ENCODE measurements around the gene STRAP. TPM values are rescaled to one million over a fixed set of nuclear protein-coding genes. Genes with fewer than 3 reads are reported as not detected.

The STRAP gene
- total and polyA plus RNA-seq, 4 donors: 33.5 to 63.8 (median 48.1) TPM

DNA sequence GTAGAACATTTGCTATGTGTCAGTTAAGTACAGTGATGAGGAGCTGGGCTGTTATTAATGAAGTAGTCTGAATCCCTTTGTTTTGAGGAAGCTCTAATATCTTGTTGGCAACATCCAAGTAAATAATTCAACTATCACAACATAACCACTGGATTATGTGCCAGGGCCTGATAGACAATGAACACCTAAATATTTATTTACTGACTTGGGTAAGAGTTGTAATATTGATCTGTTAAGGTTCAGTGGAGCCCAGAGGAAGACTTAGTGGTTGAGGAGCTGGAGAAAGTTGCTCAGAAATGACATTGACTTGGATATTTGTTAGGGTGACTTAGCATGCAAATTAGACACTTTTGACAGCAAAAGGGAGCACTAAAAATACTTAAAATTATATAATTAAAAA lies 55.7 kb downstream of the STRAP start:
- TF ChIP-seq EGR1 (IDR thresholded peaks at IDR 0.05; ENCODE audit: low read depth in 2 of 2) (no peak), HNF4A (conservative IDR thresholded peaks at IDR 0.05) (peak in 1 of 2 donors; percentile 8)
- no peak overlapping the region for H3K4me3 ChIP-seq (ENCODE audit: low read depth in 1 of 3, low read length in 3 of 3)
- H3K27ac ChIP-seq (ENCODE audit: low read depth in 1 of 2, low read length in 2 of 2): no peak overlapping the region
- no peaks in the 10 kb centered on the region for H3K36me3 ChIP-seq (ENCODE audit: control insufficient read depth in 4 of 4, insufficient read depth in 3 of 4, low read depth in 1 of 4, low read length in 3 of 4)
- no peak for DNase-seq (ENCODE audit: low spot score)
- H3K9ac ChIP-seq (ENCODE audit: low read depth in 1 of 2, low read length in 2 of 2): no peak overlapping the region
- no peaks in the 10 kb centered on the region for H3K27me3 ChIP-seq (ENCODE audit: control insufficient read depth in 4 of 4, insufficient read depth in 4 of 4, low read length in 3 of 4)
- H3K4me1 ChIP-seq (ENCODE audit: control insufficient read depth in 4 of 4, insufficient read depth in 4 of 4, low read length in 3 of 4): peaks cover 0 to 12% (median 4%) of the 10 kb centered on the region in 4 donors
- peaks cover 0 to 3% (median 0%) of the 10 kb centered on the region in 4 donors for H3K9me3 ChIP-seq (ENCODE audit: control insufficient read depth in 4 of 4, low read length in 3 of 4)

DNA sequence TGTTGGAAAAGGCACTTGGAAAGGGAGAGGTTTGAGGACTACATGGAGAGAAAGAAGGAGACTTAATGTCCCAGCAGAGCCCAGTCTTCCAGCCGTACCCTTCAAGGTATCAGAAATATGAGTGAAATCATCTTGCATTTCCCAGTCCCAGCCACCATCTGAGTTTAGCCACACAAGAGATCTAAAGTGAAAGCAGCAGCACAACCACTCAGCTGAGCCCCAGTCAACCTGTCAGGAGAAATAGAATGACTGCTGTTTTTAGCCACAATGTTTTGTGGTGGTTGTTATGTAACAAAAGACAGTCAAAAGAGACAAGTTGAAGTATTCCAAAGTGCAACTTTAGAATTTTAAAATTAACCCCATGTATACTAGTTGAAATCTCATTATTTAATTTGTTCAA lies 56.9 kb downstream of the STRAP start:
- 98% methylated on average over 1 of the region's 1 CpG for WGBS
- H3K27ac ChIP-seq (ENCODE audit: low read depth in 1 of 2, low read length in 2 of 2): no peak overlapping the region
- peaks cover 0 to 3% (median 0%) of the 10 kb centered on the region in 4 donors for H3K9me3 ChIP-seq (ENCODE audit: control insufficient read depth in 4 of 4, low read length in 3 of 4)
- no peak overlapping the region for H3K4me3 ChIP-seq (ENCODE audit: low read depth in 1 of 3, low read length in 3 of 3)
- no peak overlapping the region for H3K9ac ChIP-seq (ENCODE audit: low read depth in 1 of 2, low read length in 2 of 2)
- no peaks in the 10 kb centered on the region for H3K36me3 ChIP-seq (ENCODE audit: control insufficient read depth in 4 of 4, insufficient read depth in 3 of 4, low read depth in 1 of 4, low read length in 3 of 4)
- H3K4me1 ChIP-seq (ENCODE audit: control insufficient read depth in 4 of 4, insufficient read depth in 4 of 4, low read length in 3 of 4): peaks cover 0 to 12% (median 4%) of the 10 kb centered on the region in 4 donors
- no peak for DNase-seq (ENCODE audit: low spot score)
- H3K27me3 ChIP-seq (ENCODE audit: control insufficient read depth in 4 of 4, insufficient read depth in 4 of 4, low read length in 3 of 4): no peaks in the 10 kb centered on the region
- TF ChIP-seq, protein P1, sequence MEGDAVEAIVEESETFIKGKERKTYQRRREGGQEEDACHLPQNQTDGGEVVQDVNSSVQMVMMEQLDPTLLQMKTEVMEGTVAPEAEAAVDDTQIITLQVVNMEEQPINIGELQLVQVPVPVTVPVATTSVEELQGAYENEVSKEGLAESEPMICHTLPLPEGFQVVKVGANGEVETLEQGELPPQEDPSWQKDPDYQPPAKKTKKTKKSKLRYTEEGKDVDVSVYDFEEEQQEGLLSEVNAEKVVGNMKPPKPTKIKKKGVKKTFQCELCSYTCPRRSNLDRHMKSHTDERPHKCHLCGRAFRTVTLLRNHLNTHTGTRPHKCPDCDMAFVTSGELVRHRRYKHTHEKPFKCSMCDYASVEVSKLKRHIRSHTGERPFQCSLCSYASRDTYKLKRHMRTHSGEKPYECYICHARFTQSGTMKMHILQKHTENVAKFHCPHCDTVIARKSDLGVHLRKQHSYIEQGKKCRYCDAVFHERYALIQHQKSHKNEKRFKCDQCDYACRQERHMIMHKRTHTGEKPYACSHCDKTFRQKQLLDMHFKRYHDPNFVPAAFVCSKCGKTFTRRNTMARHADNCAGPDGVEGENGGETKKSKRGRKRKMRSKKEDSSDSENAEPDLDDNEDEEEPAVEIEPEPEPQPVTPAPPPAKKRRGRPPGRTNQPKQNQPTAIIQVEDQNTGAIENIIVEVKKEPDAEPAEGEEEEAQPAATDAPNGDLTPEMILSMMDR (IDR thresholded peaks at IDR 0.05; ENCODE audit: low read depth, low read length, missing input control): no peak
- TF ChIP-seq, protein P2, sequence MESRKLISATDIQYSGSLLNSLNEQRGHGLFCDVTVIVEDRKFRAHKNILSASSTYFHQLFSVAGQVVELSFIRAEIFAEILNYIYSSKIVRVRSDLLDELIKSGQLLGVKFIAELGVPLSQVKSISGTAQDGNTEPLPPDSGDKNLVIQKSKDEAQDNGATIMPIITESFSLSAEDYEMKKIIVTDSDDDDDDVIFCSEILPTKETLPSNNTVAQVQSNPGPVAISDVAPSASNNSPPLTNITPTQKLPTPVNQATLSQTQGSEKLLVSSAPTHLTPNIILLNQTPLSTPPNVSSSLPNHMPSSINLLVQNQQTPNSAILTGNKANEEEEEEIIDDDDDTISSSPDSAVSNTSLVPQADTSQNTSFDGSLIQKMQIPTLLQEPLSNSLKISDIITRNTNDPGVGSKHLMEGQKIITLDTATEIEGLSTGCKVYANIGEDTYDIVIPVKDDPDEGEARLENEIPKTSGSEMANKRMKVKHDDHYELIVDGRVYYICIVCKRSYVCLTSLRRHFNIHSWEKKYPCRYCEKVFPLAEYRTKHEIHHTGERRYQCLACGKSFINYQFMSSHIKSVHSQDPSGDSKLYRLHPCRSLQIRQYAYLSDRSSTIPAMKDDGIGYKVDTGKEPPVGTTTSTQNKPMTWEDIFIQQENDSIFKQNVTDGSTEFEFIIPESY (IDR thresholded peaks at IDR 0.05): no peak
- TF ChIP-seq SP1 (IDR thresholded peaks at IDR 0.05) (no peak), RAD21 (IDR thresholded peaks at IDR 0.05) (no peak), EGR1 (IDR thresholded peaks at IDR 0.05; ENCODE audit: low read depth in 2 of 2) (no peak), JUND (IDR thresholded peaks at IDR 0.05) (no peak), TAF1 (conservative IDR thresholded peaks at IDR 0.05) (no peak), HNF4G (IDR thresholded peaks at IDR 0.05) (no peak), FOXA2 (IDR thresholded peaks at IDR 0.05) (no peak), NR2F2 (IDR thresholded peaks at IDR 0.05) (no peak), FOXA1 (IDR thresholded peaks at IDR 0.05) (no peak), HNF4A (conservative IDR thresholded peaks at IDR 0.05) (no peak), YY1 (IDR thresholded peaks at IDR 0.05) (no peak), RXRA (IDR thresholded peaks at IDR 0.05) (no peak), GABPA (IDR thresholded peaks at IDR 0.05 in 1 of 2, conservative IDR thresholded peaks at IDR 0.05 in 1 of 2) (no peak)
- TF ChIP-seq, protein P3, sequence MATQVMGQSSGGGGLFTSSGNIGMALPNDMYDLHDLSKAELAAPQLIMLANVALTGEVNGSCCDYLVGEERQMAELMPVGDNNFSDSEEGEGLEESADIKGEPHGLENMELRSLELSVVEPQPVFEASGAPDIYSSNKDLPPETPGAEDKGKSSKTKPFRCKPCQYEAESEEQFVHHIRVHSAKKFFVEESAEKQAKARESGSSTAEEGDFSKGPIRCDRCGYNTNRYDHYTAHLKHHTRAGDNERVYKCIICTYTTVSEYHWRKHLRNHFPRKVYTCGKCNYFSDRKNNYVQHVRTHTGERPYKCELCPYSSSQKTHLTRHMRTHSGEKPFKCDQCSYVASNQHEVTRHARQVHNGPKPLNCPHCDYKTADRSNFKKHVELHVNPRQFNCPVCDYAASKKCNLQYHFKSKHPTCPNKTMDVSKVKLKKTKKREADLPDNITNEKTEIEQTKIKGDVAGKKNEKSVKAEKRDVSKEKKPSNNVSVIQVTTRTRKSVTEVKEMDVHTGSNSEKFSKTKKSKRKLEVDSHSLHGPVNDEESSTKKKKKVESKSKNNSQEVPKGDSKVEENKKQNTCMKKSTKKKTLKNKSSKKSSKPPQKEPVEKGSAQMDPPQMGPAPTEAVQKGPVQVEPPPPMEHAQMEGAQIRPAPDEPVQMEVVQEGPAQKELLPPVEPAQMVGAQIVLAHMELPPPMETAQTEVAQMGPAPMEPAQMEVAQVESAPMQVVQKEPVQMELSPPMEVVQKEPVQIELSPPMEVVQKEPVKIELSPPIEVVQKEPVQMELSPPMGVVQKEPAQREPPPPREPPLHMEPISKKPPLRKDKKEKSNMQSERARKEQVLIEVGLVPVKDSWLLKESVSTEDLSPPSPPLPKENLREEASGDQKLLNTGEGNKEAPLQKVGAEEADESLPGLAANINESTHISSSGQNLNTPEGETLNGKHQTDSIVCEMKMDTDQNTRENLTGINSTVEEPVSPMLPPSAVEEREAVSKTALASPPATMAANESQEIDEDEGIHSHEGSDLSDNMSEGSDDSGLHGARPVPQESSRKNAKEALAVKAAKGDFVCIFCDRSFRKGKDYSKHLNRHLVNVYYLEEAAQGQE (IDR thresholded peaks at IDR 0.05): no peak
- TF ChIP-seq, protein P4, sequence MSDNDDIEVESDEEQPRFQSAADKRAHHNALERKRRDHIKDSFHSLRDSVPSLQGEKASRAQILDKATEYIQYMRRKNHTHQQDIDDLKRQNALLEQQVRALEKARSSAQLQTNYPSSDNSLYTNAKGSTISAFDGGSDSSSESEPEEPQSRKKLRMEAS (IDR thresholded peaks at IDR 0.05): no peak
- TF ChIP-seq, protein P5, sequence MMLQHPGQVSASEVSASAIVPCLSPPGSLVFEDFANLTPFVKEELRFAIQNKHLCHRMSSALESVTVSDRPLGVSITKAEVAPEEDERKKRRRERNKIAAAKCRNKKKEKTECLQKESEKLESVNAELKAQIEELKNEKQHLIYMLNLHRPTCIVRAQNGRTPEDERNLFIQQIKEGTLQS (IDR thresholded peaks at IDR 0.05): no peak

Measured in liver (tissue), 9 donors.